Lung (tissue), 12 donors: ENCODE measurements around the gene DCXR. TPM values are rescaled to one million over a fixed set of nuclear protein-coding genes. Genes with fewer than 3 reads are reported as not detected.

Experiments used
- ATAC-seq: fragments of 200-7000 bp; cut with Tn5 transposase; one replicate; pipeline ENCODE4 v1.9.1; 2020; ENCODE audit warnings: moderate number of reproducible peaks; ENCODE audit not compliant: insufficient read depth, low FRiP score
- DNase-seq, 3 donors: peaks; one replicate each; pipeline ENCODE4 v3.0.0-alpha.2; 2013 to 2017
- H3K27ac ChIP-seq, 2 donors: one replicate each; pipeline ENCODE4 v1.5.1; 2013; ENCODE audit warnings: mild to moderate bottlenecking in 2 of 2, moderate library complexity in 2 of 2, control low read depth in 1 of 2, inconsistent platforms in 1 of 2, low read depth in 1 of 2, low read length in 1 of 2
- H3K27me3 ChIP-seq, 3 donors: one replicate each; pipeline ENCODE4 v1.5.1; 2013; ENCODE audit warnings: low read length in 2 of 3; ENCODE audit not compliant: control insufficient read depth in 3 of 3, insufficient read depth in 3 of 3
- H3K36me3 ChIP-seq, 4 donors: one replicate each; pipeline ENCODE4 v1.5.1; 2013; ENCODE audit warnings: low read length in 4 of 4, mild to moderate bottlenecking in 1 of 4, moderate library complexity in 1 of 4; ENCODE audit not compliant: control insufficient read depth in 4 of 4, insufficient read depth in 4 of 4
- H3K4me1 ChIP-seq, 5 donors: one replicate each; pipeline ENCODE4 v1.5.1; 2013; ENCODE audit warnings: low read length in 5 of 5, mild to moderate bottlenecking in 2 of 5, moderate library complexity in 1 of 5; ENCODE audit not compliant: control insufficient read depth in 5 of 5, insufficient read depth in 5 of 5
- H3K4me3 ChIP-seq: one replicate; pipeline ENCODE4 v1.5.1; 2013; ENCODE audit warnings: mild to moderate bottlenecking, control low read depth, moderate library complexity
- H3K9ac ChIP-seq, 2 donors: one replicate each; pipeline ENCODE4 v1.5.1; 2013; ENCODE audit warnings: low read length in 2 of 2, control low read depth in 1 of 2; ENCODE audit not compliant: insufficient read depth in 1 of 2
- H3K9me3 ChIP-seq, 4 donors: one replicate each; pipeline ENCODE4 v1.5.1; 2013; ENCODE audit warnings: low read length in 3 of 4, mild to moderate bottlenecking in 1 of 4, moderate library complexity in 1 of 4; ENCODE audit not compliant: control insufficient read depth in 4 of 4, insufficient read depth in 3 of 4
- CTCF ChIP-seq: IDR thresholded peaks from 2 replicates; pipeline ENCODE4 v1.5.1; 2012; ENCODE audit warnings: mild to moderate bottlenecking; ENCODE audit errors: control extremely low read depth, extremely low read depth
- WGBS, 2 donors: extraction: QIAGEN DNeasy Blood & Tissue Kit; methylation state at CpG; one replicate each; pipeline ENCODE4 v1.1.7; 2013; 5-methylcytosine and 5-hydroxymethylcytosine counted together
- polyA plus RNA-seq, 2 donors: library from polyadenylated mRNA; stranded (reverse); fragments of 200-250 nt; gene quantifications; one replicate each; pipeline ENCODE4 v1.2.1, GENCODE V29; 2013
- total RNA-seq, 2 donors: library from RNA; depleted of rRNA in 1 of 2; stranded (reverse); fragments of >200 nt in 1 of 2; gene quantifications; one replicate each; pipeline ENCODE4 v1.2.1, GENCODE V29; 2014 to 2021
- donor health status: control.
- donor health status: control.
- donor health status: Bipolar disorder and iron deficiency.
- donor health status: healthy.
- donor health status: DM: yes; HTN: yes; CAD: no.

DCXR gene
- total and polyA plus RNA-seq, 4 donors = 41.6 to 246 (median 206) TPM

GRCh38 chr17:82037889-82038195 lies 345 bp upstream of the DCXR start:
- no peaks in the 10 kb centered on the region for H3K9me3 ChIP-seq
- H3K4me1 ChIP-seq = peaks cover 0 to 13% (median 9%) of the 10 kb centered on the region in 5 donors
- peak overlapping the region; percentile 72 to 97 for H3K27ac ChIP-seq
- 4 to 6% methylated on average over 10 of the region's 10 CpGs for WGBS, 2 donors
- DNase-seq (no peak), ATAC-seq (no peak)
- peaks cover 0 to 4% (median 0%) of the 10 kb centered on the region in 4 donors for H3K36me3 ChIP-seq
- no peak overlapping the region for H3K4me3 ChIP-seq
- no peak overlapping the region for H3K9ac ChIP-seq
- H3K27me3 ChIP-seq = no peaks in the 10 kb centered on the region
- TF ChIP-seq CTCF = no peak

DNA sequence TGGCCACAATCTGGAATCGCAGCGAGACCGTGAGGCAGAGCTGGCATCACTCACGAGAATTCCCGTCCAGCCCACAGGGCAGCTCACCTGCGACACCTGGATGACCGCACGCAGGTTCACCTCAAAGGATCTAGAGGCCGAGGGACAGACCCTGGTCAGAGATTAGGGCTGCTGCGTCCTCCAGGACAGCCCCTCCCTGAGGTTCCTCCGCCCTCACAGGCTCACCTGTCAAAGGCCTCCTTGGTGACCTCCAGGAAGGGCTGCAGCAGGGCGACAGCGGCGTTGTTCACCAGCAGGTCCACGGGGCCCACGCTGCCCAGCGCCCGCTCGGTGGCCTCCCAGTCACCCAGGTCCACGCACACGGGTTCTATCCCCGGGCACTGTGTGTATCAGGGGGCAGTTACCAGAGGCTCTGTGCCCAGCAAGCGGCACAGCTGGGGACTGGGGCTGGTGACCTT lies 834 bp downstream of the DCXR start:
- Histone ChIP-seq H3K36me3 (peaks cover 0 to 4% (median 0%) of the 10 kb centered on the region in 4 donors), H3K4me3 (peak overlapping the region; percentile 56), H3K9ac (peak overlapping the region; percentile 56 to 63), H3K9me3 (no peaks in the 10 kb centered on the region), H3K27ac (peak overlapping the region; percentile 97 to 98), H3K27me3 (no peaks in the 10 kb centered on the region), H3K4me1 (peaks cover 0 to 13% (median 9%) of the 10 kb centered on the region in 5 donors)
- no peak for DNase-seq
- WGBS, 2 donors = 34 to 43% methylated on average over 23 of the region's 23 CpGs
- TF ChIP-seq CTCF = no peak
- no peak for ATAC-seq

DNA sequence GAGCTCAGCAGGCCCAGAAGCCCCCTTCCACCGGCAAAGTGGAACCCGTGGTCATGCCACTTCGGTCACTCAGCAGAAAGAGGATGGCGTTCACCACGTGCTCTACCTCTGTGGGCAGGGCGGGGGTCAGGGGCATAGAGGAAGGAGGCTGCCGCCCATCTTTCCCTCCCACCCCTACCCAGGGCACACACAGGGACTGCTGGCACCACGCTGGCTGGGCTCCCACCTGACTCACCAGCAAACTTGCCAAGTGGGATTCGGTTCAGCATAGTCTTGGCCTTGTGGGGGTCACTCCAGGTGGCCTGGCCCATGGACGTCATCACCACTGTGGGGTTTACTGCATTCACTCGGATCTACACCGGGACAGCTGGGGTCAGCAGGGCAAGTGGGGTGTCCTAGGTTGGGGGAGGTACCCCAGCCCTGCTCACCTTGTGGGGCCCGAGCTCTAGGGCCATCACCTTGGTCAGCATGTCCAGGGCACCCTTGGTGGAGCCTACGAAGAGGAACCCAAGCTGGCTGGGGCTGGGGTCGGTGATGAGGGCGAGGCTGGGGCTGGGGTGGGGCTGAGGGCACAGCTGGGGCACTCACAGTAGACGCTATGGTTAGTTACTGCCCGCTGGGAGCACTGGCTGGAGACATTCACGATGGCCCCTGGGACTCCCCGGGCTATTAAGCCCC lies 1.4 kb downstream of the DCXR start:
- DNase-seq (no peak), ATAC-seq (no peak)
- H3K27ac ChIP-seq = peak overlapping the region; percentile 97 to 98
- H3K4me3 ChIP-seq = no peak overlapping the region
- TF ChIP-seq CTCF = no peak
- peak overlapping the region in 1 of 2 donors; percentile 56 for H3K9ac ChIP-seq
- H3K27me3 ChIP-seq = no peaks in the 10 kb centered on the region
- H3K36me3 ChIP-seq = peaks cover 0 to 4% (median 0%) of the 10 kb centered on the region in 4 donors
- no peaks in the 10 kb centered on the region for H3K9me3 ChIP-seq
- H3K4me1 ChIP-seq = peaks cover 0 to 15% (median 9%) of the 10 kb centered on the region in 5 donors
- WGBS, 2 donors = 88 to 90% methylated on average over 18 to 20 of the region's 20 CpGs
